ENCODE data around the gene MISP.

- no peak for TF ChIP-seq RNF2 (IDR thresholded peaks at IDR 0.05; ENCODE audit: borderline replicate concordance, low read depth, low read length, missing control alignments, poor library complexity, severe bottlenecking)
- no peak for TF ChIP-seq CTCF (IDR thresholded peaks at IDR 0.05; ENCODE audit: control extremely low read depth in 1 of 3, insufficient read depth in 1 of 3, low read depth in 1 of 3, low read length in 3 of 3)
- no peak for TF ChIP-seq E2F6 (IDR thresholded peaks at IDR 0.05)
- TF ChIP-seq EZH2 (IDR thresholded peaks at IDR 0.05; ENCODE audit: low read depth, low read length, severe bottlenecking): no peak
- peak; percentile 96 for TF ChIP-seq MAX (IDR thresholded peaks at IDR 0.05)
- TF ChIP-seq POLR2A (IDR thresholded peaks at IDR 0.05; ENCODE audit: control extremely low read depth in 1 of 2, low read depth in 2 of 2, low read length in 2 of 2): peak in 1 of 2 experiments; percentile 96; a peak in 2 of 3 replicates
- no peak for TF ChIP-seq RAD21 (IDR thresholded peaks at IDR 0.05 in 1 of 2, conservative IDR thresholded peaks at IDR 0.05 in 1 of 2; ENCODE audit: low read depth in 2 of 2, low read length in 2 of 2)
- peak; percentile 83 for TF ChIP-seq ATF3 (IDR thresholded peaks at IDR 0.05; ENCODE audit: insufficient read depth, low read depth, low read length)
- peak; percentile 94 for TF ChIP-seq POLR2AphosphoS5 (IDR thresholded peaks at IDR 0.05; ENCODE audit: low read depth, low read length)
- no peak; the same call in 1 of the 2 replicates for TF ChIP-seq PHF8 (conservative IDR thresholded peaks at IDR 0.05; ENCODE audit: low read depth, low read length)
- peak; percentile 40; the same call in 1 of the 2 replicates for TF ChIP-seq EGR1 (IDR thresholded peaks at IDR 0.05; ENCODE audit: borderline replicate concordance, low read depth, low read length)
- peak; percentile 75 for TF ChIP-seq SP2 (IDR thresholded peaks at IDR 0.05; ENCODE audit: low read length)
- 0 out of 3 replicates have a peak, but pooled peaks of 1 of the 2 experiments have one; percentile 13 for TF ChIP-seq EP300 (IDR thresholded peaks at IDR 0.05; ENCODE audit: borderline replicate concordance in 1 of 2, low read depth in 2 of 2, low read length in 2 of 2)
- no peak for TF ChIP-seq BCL11A (IDR thresholded peaks at IDR 0.05; ENCODE audit: low read depth in 2 of 2, low read length in 2 of 2)
These were observed 46.0 kb downstream of the MISP start, which contains the start of gene PTBP1 for GRCh38 chr19:796692-797527.
